ENCODE measurements around the gene PARP14. TPM values are rescaled to one million over a fixed set of nuclear protein-coding genes. Genes with fewer than 3 reads are reported as not detected.

The PARP14 gene
- total RNA-seq, 2 donors from 2014 or later = 31.6 to 31.9 TPM

DNA sequence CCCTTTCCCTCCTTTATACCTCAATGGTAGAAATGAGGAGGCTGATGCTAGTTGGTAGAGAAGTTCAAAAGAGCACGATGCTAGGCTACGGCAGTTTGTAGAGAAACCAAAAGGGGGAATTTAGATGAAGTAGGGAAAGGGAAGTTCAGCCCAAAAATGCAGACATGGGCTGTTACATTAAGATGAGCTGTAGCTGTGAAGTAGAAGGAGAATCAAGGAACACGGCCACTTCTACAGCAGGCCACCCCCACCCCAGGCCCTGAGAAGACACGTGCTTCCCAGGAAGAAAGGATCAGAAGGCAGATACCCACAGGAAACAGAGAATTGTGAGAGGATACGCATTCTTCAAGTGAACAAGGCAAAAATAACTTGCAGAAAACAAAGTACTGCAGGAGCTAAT, 2.1 kb upstream of the PARP14 start:
- peak in 1 of 4 donors; percentile 38 for DNase-seq
- peak overlapping the region in 2 of 4 donors; percentile 89 to 91 for H3K27ac ChIP-seq
- H3K4me3 ChIP-seq = no peak overlapping the region
- 70 to 85% methylated on average over 5 of the region's 5 CpGs for WGBS, 2 donors
- H3K4me1 ChIP-seq = peaks cover 33% of the 10 kb centered on the region
- no peaks in the 10 kb centered on the region for H3K9me3 ChIP-seq
- H3K27me3 ChIP-seq = no peaks in the 10 kb centered on the region
- TF ChIP-seq CTCF (IDR thresholded peaks at IDR 0.05) (no peak), POLR2A (IDR thresholded peaks at IDR 0.05) (no peak)
- intact Hi-C loops (cut with DNase I) = no loop called here
- ATAC-seq = no peak
- H3K36me3 ChIP-seq (replicated peaks in 1 of 2; ENCODE audit: insufficient read depth in 1 of 2, low read depth in 2 of 2) = no peaks in the 10 kb centered on the region

GRCh38 chr3:122679085-122679881, 1.4 kb upstream of the PARP14 start:
- Histone ChIP-seq H3K27me3 (no peaks in the 10 kb centered on the region), H3K36me3 (replicated peaks in 1 of 2; ENCODE audit: insufficient read depth in 1 of 2, low read depth in 2 of 2) (no peaks in the 10 kb centered on the region), H3K27ac (peak overlapping the region; percentile 71 to 93 (median 90)), H3K9me3 (no peaks in the 10 kb centered on the region), H3K4me3 (no peak overlapping the region), H3K4me1 (peaks cover 33% of the 10 kb centered on the region)
- peak; percentile 69 for ATAC-seq
- 11 to 15% methylated on average over 16 of the region's 16 CpGs for WGBS, 2 donors
- TF ChIP-seq POLR2A (IDR thresholded peaks at IDR 0.05) (no peak), CTCF (IDR thresholded peaks at IDR 0.05) (peak; percentile 70 to 94 (median 89))
- DNase-seq = peak; percentile 83 to 87 (median 85)
- intact Hi-C loops (cut with DNase I) = no loop called here

DNA sequence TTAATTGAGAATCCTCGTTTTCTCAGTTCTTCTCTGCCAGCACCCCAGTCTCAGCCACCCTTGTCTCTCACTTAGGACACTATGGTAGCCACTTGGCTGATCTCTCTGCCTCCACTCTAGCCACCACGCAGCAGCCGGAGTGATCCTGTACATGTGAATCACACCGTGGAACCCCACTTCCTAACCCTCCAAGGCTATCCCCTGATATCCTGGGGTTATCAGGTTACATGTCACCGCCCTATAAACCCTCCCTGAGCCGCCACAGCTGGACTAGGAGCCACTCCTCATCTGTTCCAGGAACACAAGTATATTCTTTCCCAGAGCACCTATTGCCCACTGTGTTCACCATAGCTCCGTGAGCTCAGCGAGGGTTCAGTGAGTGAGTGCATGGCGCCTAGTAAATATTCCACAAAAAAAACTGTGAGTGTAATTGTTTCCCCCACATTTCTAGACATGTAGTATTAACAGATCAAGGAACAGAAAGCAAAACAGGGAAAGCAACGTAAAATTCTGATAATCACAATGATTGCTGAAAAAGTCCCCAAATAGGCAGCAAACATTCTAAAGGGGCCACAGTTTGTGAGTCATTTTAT, 661 bp upstream of the PARP14 start:
- TF ChIP-seq POLR2A (IDR thresholded peaks at IDR 0.05) (no peak), CTCF (IDR thresholded peaks at IDR 0.05) (no peak)
- intact Hi-C loops (cut with DNase I) = no loop called here
- peak; percentile 43 for ATAC-seq
- no peaks in the 10 kb centered on the region for H3K36me3 ChIP-seq (replicated peaks in 1 of 2; ENCODE audit: insufficient read depth in 1 of 2, low read depth in 2 of 2)
- H3K9me3 ChIP-seq = no peaks in the 10 kb centered on the region
- H3K4me1 ChIP-seq = peaks cover 33% of the 10 kb centered on the region
- WGBS, 2 donors = 14 to 21% methylated on average over 10 of the region's 10 CpGs
- no peaks in the 10 kb centered on the region for H3K27me3 ChIP-seq
- H3K27ac ChIP-seq = peak overlapping the region; percentile 71 to 93 (median 90)
- DNase-seq = peak; percentile 24 to 34 (median 30)
- H3K4me3 ChIP-seq = peak overlapping the region; percentile 44 to 84

DNA sequence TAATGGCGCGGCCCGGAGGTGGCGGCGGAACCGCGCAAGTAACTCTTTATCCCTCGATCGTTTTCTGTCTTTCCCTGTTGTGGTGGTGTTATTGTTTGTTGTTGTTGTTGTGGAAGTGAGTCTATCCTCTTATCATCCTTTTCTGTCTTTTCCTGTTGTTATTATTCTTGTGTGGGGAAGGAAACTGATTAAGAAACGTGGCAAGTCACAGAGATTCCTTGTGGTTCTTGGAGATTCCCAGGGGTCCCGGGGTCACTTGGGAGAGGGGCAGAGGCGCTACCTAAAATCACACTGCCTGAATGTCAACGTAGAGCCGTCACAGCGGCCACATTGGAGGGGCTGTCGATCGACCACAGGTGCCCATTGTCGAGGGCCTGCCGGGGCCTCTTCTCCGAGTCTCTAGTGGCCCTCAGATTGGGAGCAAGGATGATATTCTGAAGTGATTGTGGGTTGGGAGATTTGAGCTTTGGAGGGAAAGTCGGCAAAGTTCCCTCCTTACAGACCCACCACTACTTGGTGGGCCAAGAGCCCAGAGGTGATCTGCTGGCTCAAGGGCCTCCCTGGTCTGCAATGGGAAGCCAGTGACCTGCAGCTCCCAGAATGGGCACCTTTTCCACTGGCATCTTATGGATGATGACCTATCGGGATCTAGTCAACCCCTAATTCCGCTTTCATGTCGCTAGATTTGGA, 790 bp downstream of the PARP14 start:
- 25 to 31% methylated on average over 17 to 24 of the region's 24 CpGs for WGBS, 2 donors
- peaks cover 33% of the 10 kb centered on the region for H3K4me1 ChIP-seq
- peak overlapping the region; percentile 71 to 93 (median 90) for H3K27ac ChIP-seq
- H3K9me3 ChIP-seq = no peaks in the 10 kb centered on the region
- H3K36me3 ChIP-seq (replicated peaks in 1 of 2; ENCODE audit: insufficient read depth in 1 of 2, low read depth in 2 of 2) = no peaks in the 10 kb centered on the region
- intact Hi-C loops (cut with DNase I) = no loop called here
- peak overlapping the region; percentile 44 to 84 for H3K4me3 ChIP-seq
- no peak for TF ChIP-seq CTCF (IDR thresholded peaks at IDR 0.05)
- TF ChIP-seq POLR2A (IDR thresholded peaks at IDR 0.05) = no peak
- ATAC-seq = no peak
- no peak for DNase-seq
- no peaks in the 10 kb centered on the region for H3K27me3 ChIP-seq
